Measurements from ENCODE around the gene APOL1. TPM values are rescaled to one million over a fixed set of nuclear protein-coding genes. Genes with fewer than 3 reads are reported as not detected.
"Not testable (repeated sequence)": the region's sequence is repeated elsewhere in the genome, so short reads cannot be mapped to it uniquely, and the experiment has no call there.

Gene APOL1
- total RNA-seq, 4 donors from 2014 or later = 6.7 to 16.8 (median 11.0) TPM

DNA sequence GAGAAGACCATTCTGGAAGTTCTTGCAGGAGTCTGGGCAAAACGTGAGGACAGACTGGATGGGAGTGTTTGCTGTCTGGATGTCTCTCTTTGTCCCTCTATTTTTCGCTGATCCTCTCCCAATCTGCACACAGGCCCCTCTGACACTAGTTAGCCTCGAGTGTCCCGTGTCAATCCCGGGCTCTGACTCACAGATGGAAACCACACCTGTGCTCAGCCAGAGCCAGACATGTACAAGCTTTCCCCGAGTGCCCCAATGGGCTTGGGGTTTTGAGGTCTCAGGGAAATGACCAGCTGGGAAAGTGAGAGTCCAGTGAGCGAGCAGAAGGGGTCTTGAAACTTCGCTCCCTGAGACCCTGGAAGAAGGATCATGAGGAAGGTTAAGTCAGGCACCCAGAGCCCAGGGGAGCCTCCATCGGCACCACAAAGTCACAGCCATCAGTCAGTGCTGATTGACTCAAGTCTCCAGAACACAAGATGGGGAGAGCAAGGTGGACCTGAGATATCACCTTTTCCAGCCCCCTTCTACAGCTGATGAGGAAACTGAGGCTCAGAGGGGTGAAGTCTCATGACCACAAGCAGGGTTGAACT lies 27.5 kb upstream of the APOL1 start:
- no peaks in the 10 kb centered on the region for H3K27me3 ChIP-seq
- no peak for DNase-seq
- no peak overlapping the region for H3K4me3 ChIP-seq (replicated peaks in 1 of 3)
- peaks cover 6 to 8% of the 10 kb centered on the region in 2 donors for H3K36me3 ChIP-seq
- H3K9me3 ChIP-seq = no peaks in the 10 kb centered on the region
- intact Hi-C loops (cut with DNase I) = loop anchor here (5.0 kb wide), 1 partner anchor 33 kb away; no protein-coding TSS in a partner anchor
- H3K4me1 ChIP-seq = no peaks in the 10 kb centered on the region
- H3K27ac ChIP-seq = no peak overlapping the region
- no peak for TF ChIP-seq CTCF (IDR thresholded peaks at IDR 0.05)
- TF ChIP-seq POLR2A (IDR thresholded peaks at IDR 0.05) = no peak
- WGBS, 2 donors = 88 to 90% methylated on average over 9 of the region's 9 CpGs

GRCh38 chr22:36226189-36226588 lies 26.7 kb upstream of the APOL1 start:
- no peak overlapping the region for H3K27ac ChIP-seq
- H3K9me3 ChIP-seq = no peaks in the 10 kb centered on the region
- intact Hi-C loops (cut with DNase I) = loop anchor here (5.0 kb wide), 1 partner anchor 34 kb away; no protein-coding TSS in a partner anchor
- no peaks in the 10 kb centered on the region for H3K4me1 ChIP-seq
- TF ChIP-seq CTCF (IDR thresholded peaks at IDR 0.05) (no peak), POLR2A (IDR thresholded peaks at IDR 0.05) (no peak)
- peaks cover 8 to 11% of the 10 kb centered on the region in 2 donors for H3K36me3 ChIP-seq
- DNase-seq = no peak
- H3K27me3 ChIP-seq = no peaks in the 10 kb centered on the region
- 74 to 87% methylated on average over 4 to 5 of the region's 5 CpGs for WGBS, 2 donors
- H3K4me3 ChIP-seq (replicated peaks in 1 of 3) = no peak overlapping the region

DNA sequence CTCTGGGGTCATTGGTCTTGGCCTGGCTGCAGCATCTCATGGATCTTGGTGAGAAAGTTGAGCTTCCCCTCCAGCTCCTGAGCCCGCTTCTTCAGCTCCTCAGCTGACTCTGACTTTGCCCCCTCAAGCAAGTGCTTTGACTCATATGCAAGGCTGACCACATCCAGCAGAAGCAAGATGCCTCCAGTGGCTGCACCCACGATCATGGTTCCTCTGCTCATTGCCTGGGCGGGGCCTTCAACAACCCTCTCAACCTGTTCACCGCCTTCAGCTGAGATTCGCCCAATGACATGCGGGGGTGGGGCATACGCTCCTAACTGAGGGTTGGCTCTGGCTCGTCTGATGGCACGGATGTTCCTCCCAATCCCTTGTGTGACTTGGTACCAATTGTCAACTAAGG lies 25.5 kb upstream of the APOL1 start:
- intact Hi-C loops (cut with DNase I) = loop anchor here (5.0 kb wide), 1 partner anchor 35 kb away; no protein-coding TSS in a partner anchor

GRCh38 chr22:36227806-36228205 lies 25.1 kb upstream of the APOL1 start:
- WGBS, 2 donors = 89 to 91% methylated on average over 8 of the region's 8 CpGs
- intact Hi-C loops (cut with DNase I) = loop anchor here (5.0 kb wide), 1 partner anchor 36 kb away; no protein-coding TSS in a partner anchor
- DNase-seq = no peak
- H3K9me3 ChIP-seq = no peaks in the 10 kb centered on the region
- no peak overlapping the region for H3K4me3 ChIP-seq (replicated peaks in 1 of 3)
- no peaks in the 10 kb centered on the region for H3K27me3 ChIP-seq
- peaks cover 10 to 14% of the 10 kb centered on the region in 2 donors for H3K36me3 ChIP-seq
- H3K27ac ChIP-seq = no peak overlapping the region
- no peaks in the 10 kb centered on the region for H3K4me1 ChIP-seq
- TF ChIP-seq POLR2A (IDR thresholded peaks at IDR 0.05) = no peak
- TF ChIP-seq CTCF (IDR thresholded peaks at IDR 0.05) = no peak

More for the DNA sequence above, 25.5 kb upstream of the APOL1 start:
- Histone ChIP-seq H3K27ac (no peak overlapping the region), H3K9me3 (no peaks in the 10 kb centered on the region), H3K4me3 (replicated peaks in 1 of 3) (no peak overlapping the region), H3K36me3 (peaks cover 8 to 12% of the 10 kb centered on the region in 2 donors), H3K4me1 (no peaks in the 10 kb centered on the region), H3K27me3 (no peaks in the 10 kb centered on the region)
- 93% methylated on average over 9 of the region's 9 CpGs for WGBS, 2 donors
- no peak for DNase-seq
- TF ChIP-seq CTCF (IDR thresholded peaks at IDR 0.05) (no peak), POLR2A (IDR thresholded peaks at IDR 0.05) (no peak)

GRCh38 chr22:36228369-36228768 lies 24.6 kb upstream of the APOL1 start:
- WGBS, 2 donors = 50 to 61% methylated on average over 1 of the region's 1 CpG
- not testable (repeated sequence) for H3K4me1 ChIP-seq; H3K4me3 ChIP-seq (replicated peaks in 1 of 3); H3K27me3 ChIP-seq; H3K27ac ChIP-seq; DNase-seq; H3K9me3 ChIP-seq
- intact Hi-C loops (cut with DNase I) = loop anchor here (5.0 kb wide), 1 partner anchor 36 kb away; no protein-coding TSS in a partner anchor
- peaks cover 16 to 19% of the 10 kb centered on the region in 2 donors for H3K36me3 ChIP-seq
